Fibroblast of skin of left quadriceps (primary cell): ENCODE measurements around the gene REP15.
"Not testable (repeated sequence)": the region's sequence is repeated elsewhere in the genome, so short reads cannot be mapped to it uniquely, and the experiment has no call there.

Experiments
- DNase-seq, 2 experiments: peaks; one replicate each; pipeline ENCODE4 v3.0.0-alpha.2; 2013; ENCODE audit warnings: low read depth in 2 of 2

The REP15 gene, protein sequence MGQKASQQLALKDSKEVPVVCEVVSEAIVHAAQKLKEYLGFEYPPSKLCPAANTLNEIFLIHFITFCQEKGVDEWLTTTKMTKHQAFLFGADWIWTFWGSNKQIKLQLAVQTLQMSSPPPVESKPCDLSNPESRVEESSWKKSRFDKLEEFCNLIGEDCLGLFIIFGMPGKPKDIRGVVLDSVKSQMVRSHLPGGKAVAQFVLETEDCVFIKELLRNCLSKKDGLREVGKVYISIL

DNA sequence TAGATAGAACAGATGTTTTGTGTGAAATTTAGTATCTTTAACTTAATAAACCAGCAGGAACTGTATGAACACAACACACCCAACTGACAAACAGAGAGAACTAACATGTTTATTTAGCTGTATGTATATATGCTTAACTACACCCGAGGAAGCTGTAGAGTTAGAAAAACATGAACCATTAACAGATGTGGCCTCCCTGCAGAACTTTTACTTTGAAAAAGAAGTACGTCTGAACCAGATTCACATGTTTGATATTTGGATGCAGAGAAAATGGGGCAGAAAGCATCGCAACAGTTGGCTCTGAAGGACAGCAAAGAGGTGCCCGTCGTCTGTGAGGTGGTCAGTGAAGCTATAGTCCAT lies at the start of gene REP15:
TSS of gene REP15 (plus strand) at position 155 of the 360 bp plus-strand sequence. CDS start at position 271, 116 bp downstream.
- no peak for DNase-seq

GRCh38 chr12:27650011-27650410 lies 46.2 kb upstream of the REP15 start:
- DNase-seq: no peak

DNA sequence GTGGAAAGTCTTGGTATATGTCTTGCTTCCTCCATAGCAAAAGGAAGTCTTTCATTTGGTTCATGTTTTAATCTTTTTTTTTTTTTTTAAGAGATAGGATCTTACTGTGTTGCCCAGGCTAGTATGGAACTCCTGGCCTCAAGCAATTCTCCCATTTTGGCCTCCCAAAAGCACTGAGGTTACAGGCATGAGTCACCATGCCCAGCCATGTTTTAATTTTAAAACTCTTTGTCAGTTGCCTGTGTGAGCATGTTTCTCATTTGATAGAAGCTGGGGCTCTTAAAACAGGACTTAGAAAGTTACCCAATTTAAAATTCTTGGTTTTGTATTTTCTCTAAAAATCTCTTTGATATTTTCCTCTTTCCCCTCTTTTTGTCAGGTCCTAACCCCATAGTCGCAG lies 45.0 kb upstream of the REP15 start:
- DNase-seq: no peak

GRCh38 chr12:27652174-27652763 lies 44.0 kb upstream of the REP15 start:
- peak; percentile 58 to 67 for DNase-seq

GRCh38 chr12:27653661-27654060 lies 42.6 kb upstream of the REP15 start:
- no peak for DNase-seq

- not testable (repeated sequence) for DNase-seq
Measured at GRCh38 chr12:27655476-27655875, 40.8 kb upstream of the REP15 start.

- DNase-seq: no peak
Measured at GRCh38 chr12:27657296-27657695, 39.0 kb upstream of the REP15 start.

DNA sequence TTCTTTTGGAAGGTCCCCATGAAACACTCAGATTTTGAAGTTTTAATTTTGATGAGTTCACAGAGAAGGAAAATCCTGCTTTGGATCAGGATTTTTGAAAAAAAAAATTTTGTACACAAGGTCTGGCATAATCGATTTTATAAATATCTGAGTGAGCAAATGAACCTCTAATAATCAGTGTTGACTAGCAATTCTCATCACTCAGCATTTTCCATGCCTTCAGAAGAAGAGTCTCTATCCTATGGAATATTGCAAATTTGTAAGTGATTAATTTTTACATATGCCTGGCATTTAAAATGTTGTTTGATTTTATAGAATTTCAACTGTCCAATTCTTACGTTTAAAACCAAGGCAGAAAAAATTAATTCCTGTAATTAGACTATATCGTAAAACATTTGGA lies 30.5 kb upstream of the REP15 start:
- no peak for DNase-seq

DNA sequence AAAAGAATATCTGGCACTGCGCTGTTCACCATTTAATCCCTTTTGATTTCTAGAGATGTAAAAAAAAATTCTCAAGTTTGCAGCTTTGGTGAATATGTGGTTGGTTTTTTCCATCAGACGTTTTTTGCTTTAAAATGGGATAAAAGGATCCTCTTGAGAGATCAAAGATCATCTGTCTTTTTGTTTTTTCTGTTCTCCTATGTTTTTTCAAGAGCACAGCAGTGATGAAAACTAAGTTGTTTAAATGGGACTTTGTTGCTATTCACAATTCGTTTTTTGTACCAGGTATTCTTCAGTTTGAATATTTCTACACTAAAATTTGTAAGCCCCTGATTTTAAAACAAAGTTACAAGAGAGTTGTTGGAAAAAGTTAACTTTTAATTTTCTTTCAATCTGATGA lies 29.7 kb upstream of the REP15 start:
- no peak for DNase-seq

DNA sequence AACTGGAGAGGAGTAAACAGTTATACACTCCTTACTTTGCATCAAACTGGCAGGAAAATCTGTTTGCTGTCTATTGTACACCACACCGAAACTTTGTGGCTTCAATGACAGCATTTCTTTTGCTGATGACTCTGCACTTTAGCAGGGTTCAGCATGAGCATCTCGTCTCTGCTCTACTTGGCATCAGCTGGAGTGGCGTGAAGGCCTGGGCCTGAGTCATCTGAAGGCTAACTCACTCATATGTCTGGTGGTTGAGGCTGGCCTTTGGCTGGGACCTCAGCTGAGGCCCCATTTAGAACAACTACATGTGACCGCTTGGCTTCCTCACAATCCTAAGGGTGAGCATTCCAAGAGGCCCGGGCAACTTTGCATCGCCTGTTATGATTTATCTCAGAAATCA lies 28.7 kb upstream of the REP15 start:
- DNase-seq: no peak

- no peak for DNase-seq
Measured at GRCh38 chr12:27672051-27672450, 24.2 kb upstream of the REP15 start.

DNA sequence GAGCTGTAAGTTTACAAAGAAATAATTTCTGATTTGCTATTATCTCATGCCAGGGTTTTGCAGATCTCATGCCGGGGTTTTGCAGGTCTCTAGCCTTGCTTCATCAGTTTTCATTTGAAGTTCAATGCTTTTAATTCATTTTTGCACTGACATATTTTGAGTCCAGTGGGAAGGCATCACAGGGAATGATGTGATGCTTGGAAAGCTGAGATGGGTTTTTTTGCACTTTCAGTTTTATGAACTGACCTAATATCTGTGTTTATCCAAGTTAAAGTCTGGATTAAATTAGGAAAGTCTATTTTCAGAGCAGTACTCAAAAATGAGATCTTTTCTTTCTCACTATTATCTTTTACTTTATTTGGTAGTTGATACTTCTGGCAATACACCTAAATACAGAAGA lies 23.6 kb upstream of the REP15 start:
- no peak for DNase-seq

DNA sequence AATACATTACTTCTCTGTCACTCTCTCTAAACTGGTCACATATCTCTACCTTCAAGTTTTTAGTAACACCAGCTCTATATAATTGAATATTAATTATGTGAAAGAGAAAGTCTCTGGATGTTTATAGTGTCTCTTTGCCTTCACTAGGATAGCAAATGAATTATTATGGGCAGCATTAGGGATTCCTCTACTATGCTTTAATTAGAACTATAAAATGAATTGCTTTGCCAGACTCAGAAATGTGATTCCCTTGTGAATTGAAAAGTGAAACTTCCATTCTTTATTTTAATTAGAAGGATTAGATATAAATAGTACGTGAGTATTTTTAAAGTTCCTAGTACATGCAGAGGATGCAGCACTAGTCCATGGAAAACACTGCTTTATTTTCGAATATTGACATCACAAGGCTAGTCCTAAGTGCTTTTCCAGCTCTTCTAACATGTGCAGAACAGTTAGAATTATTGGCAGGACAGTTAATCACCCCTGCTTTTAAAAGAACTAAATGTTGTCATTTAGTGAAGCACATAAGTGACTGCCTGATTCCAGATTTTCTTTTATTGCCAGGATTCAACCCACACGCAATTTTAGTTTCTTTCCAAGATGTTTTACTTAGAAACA lies 23.0 kb upstream of the REP15 start:
- no peak for DNase-seq

DNA sequence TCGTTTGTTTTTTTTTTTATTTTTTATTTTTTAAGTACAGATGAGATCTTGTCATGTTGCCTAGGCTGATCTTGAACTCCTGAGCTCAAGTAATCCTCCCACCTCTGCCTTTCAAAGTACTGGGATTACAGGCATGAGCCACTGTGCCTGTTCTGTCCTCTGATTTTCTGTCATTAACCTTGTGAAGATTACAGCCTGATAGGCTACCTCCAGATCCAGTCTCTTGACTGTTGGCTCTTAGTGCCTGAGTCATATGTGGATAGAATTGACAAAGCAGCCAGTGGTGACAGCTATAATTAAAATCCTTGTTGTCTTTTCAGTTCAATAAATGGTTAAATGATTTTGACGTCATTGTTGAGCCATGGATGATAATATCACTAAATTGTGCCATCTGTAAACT lies 21.3 kb upstream of the REP15 start:
- no peak for DNase-seq

- no peak for DNase-seq
Measured at GRCh38 chr12:27680619-27681018, 15.6 kb upstream of the REP15 start.

DNA sequence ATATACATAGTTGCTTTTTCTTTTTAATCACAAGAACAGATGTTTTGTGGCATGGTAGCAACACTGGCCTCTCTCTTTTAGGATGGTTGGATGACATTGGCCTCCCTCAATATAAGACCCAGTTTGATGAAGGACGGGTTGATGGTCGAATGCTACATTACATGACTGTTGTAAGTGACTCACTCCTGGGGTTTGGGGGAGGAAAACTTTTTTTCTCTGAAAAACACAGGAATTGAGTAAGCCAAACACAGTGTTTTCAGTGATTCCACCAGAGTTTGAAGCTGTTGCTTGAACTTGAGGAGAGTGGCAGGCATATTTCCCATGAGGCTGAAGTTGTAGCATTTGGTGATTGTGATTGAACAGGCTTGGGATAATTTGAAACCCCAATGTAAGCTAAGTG lies 13.7 kb upstream of the REP15 start:
- no peak for DNase-seq

DNA sequence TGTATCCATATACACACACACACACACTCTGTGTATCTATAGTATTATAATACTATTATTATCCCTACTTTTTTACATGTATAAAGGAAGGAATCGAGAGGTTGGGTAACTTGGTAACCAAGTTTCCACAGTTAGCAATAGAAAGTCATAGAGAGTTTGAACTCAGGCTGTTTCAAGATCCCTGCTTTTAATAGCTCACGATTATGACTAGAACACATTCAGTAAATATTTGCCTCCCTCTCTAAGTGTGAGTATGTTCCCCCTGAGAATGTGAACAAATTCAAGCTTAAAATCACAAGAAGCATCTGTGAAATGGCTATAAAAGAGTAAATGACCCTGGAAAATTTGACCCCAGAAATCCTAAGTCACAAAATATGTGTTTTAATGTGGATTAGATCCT lies 11.0 kb upstream of the REP15 start:
- DNase-seq: no peak

DNA sequence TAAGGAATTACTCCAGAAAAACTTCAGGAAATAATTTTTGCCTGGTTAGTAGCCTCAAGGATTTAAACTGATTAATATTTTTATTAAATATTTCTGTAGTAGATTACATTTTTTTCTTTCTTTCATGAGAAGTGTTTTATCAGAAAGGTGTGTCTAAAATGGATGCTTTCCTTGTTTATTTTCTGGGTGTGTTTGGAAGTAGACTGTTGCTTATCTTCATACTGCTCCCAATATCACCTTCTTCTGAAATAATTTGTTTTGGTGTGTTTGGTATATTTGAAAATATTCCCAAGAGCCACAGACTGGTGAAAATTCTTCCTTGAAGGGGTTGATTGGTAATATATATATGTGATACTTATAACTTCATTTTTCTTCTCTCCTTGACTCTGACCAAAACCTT lies 10.1 kb upstream of the REP15 start:
- no peak for DNase-seq

GRCh38 chr12:27688671-27689070 lies 7.6 kb upstream of the REP15 start:
- DNase-seq: no peak

DNA sequence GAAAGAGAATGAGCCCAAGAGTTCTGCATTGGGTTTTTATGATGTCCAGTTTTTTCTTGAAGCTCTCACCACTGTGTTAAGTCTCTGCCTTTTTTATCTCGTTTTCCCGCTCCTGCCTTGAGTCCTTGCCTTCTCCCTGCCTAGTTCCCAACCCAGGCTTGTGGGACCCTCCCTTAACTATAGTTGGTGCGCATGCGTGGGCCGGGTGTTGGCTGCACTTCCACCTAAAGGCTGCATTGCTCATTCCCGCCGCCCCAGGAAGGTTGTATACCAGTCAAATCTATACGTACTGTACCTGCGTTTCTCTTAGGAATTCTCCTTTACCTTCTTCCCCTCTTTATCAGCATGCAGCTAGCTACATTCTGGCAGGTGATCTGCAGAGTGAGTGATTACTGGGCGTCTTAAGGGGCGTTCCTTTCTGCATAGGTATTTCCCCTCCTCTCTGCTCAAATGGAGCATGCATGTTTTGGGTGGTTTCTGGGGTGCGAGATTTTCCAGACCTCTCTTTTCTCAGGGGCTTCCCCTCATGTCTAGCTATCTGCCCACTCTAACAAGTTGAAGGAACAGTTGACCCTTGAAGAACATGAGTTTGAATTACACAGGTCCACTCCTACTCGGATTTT lies 6.6 kb upstream of the REP15 start:
- DNase-seq: no peak

DNA sequence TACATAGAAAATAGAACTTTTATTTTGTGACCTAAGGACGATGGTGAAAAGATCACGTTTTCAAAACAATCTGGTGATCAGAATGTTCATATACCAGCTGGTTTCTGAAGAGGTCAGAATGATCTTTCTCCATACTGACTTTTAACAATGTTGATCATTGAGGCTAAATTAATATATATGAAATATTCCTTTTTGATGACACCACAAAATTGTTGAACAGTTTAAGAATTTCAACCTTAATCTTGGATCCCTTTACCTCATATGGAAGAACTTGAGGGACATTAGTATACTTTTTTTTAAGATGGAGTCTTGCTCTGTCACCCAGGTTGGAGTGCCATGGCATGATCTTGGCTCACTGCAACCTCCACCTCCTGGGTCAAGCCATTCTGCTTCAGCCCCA lies 2.8 kb upstream of the REP15 start:
- DNase-seq: no peak

- DNase-seq: no peak
Measured at GRCh38 chr12:27695556-27696292, 523 bp upstream of the REP15 start.
